ENCODE measurements around the gene TWSG1. TPM values are rescaled to one million over a fixed set of nuclear protein-coding genes. Genes with fewer than 3 reads are reported as not detected.

TWSG1 gene
- total and polyA plus RNA-seq, 10 of the 15 experiments (the other 5 are each of a cell fraction or from before 2014, with no cell fraction given) = 11.1 to 45.1 (median 27.7) TPM

DNA sequence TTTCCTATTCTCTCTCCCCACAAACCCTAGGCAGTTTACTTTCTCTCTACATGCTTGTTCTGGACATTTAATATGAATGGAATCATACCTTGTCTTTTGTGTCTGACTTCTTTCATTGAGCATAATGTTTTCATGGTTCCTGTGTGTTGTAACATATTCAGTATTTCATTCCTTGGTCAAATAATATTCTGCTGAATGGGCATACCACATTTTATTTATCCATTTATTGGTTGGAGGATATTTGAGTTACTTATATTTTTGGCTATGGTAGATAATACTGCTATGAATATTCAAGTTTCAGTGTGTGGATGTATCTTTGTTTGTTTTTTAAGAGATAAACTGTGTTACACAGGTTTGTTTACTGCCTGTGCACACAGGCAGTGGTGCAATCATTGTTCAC lies 9.0 kb downstream of the TWSG1 start (continued):
- TF ChIP-seq, protein P1, sequence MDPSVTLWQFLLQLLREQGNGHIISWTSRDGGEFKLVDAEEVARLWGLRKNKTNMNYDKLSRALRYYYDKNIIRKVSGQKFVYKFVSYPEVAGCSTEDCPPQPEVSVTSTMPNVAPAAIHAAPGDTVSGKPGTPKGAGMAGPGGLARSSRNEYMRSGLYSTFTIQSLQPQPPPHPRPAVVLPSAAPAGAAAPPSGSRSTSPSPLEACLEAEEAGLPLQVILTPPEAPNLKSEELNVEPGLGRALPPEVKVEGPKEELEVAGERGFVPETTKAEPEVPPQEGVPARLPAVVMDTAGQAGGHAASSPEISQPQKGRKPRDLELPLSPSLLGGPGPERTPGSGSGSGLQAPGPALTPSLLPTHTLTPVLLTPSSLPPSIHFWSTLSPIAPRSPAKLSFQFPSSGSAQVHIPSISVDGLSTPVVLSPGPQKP (IDR thresholded peaks at IDR 0.05; ENCODE audit: low read depth, low read length) = no peak
- TF ChIP-seq KAT2A (conservative IDR thresholded peaks at IDR 0.05; ENCODE audit: control insufficient read depth, low read depth, low read length) = no peak

DNA sequence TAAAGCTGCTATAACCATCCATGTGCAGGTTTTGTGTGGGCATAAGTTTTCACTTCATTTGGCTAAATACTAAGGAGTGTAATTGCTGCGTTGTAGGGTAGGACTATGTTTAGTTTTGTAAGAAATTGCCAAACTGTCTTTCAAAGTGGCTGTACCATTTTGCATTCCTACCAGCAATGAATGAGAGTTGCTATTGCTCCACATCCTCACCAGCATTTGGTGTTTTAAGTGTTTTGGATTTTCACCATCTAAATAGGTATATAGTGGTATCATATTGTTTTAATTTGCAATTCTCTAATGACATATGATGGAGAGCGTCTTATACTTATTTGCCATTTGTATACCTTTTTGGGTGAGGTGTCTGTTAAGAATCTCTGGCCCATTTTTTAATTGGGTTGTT lies 12.2 kb downstream of the TWSG1 start:
- no peak overlapping the region for H3K9ac ChIP-seq (ENCODE audit: control insufficient read depth, insufficient read depth, low read length)
- POLR2A ChIA-PET = interaction anchor here (1.1 kb wide), 1 partner anchor 13 kb away, joined by 6 read pairs; the partner anchor contains the start of gene TWSG1
- ATAC-seq (no peak), DNase-seq (ENCODE audit: low read depth, low spot score) (no peak), FAIRE-seq (no peak)
- WGBS (ENCODE audit: insufficient coverage, insufficient replicate concordance, low lambda C conversion rate, missing lambda C conversion rate) = 95% methylated on average over 2 of the region's 2 CpGs
- TF ChIP-seq TBL1XR1 (IDR thresholded peaks at IDR 0.05; ENCODE audit: low read depth, low read length) (no peak), SPI1 (IDR thresholded peaks at IDR 0.05; ENCODE audit: borderline replicate concordance, insufficient read depth, low read depth, low read length) (no peak), EZH2 (IDR thresholded peaks at IDR 0.05; ENCODE audit: borderline replicate concordance, control insufficient read depth, low read depth, low read length) (no peak), SUZ12 (IDR thresholded peaks at IDR 0.05; ENCODE audit: unreplicated experiment) (no peak), IKZF1 (conservative IDR thresholded peaks at IDR 0.05) (no peak), NR2C2 (IDR thresholded peaks at IDR 0.05; ENCODE audit: borderline replicate concordance, control insufficient read depth, insufficient read length, low read depth) (no peak)
- TF ChIP-seq, protein P2, sequence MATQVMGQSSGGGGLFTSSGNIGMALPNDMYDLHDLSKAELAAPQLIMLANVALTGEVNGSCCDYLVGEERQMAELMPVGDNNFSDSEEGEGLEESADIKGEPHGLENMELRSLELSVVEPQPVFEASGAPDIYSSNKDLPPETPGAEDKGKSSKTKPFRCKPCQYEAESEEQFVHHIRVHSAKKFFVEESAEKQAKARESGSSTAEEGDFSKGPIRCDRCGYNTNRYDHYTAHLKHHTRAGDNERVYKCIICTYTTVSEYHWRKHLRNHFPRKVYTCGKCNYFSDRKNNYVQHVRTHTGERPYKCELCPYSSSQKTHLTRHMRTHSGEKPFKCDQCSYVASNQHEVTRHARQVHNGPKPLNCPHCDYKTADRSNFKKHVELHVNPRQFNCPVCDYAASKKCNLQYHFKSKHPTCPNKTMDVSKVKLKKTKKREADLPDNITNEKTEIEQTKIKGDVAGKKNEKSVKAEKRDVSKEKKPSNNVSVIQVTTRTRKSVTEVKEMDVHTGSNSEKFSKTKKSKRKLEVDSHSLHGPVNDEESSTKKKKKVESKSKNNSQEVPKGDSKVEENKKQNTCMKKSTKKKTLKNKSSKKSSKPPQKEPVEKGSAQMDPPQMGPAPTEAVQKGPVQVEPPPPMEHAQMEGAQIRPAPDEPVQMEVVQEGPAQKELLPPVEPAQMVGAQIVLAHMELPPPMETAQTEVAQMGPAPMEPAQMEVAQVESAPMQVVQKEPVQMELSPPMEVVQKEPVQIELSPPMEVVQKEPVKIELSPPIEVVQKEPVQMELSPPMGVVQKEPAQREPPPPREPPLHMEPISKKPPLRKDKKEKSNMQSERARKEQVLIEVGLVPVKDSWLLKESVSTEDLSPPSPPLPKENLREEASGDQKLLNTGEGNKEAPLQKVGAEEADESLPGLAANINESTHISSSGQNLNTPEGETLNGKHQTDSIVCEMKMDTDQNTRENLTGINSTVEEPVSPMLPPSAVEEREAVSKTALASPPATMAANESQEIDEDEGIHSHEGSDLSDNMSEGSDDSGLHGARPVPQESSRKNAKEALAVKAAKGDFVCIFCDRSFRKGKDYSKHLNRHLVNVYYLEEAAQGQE (IDR thresholded peaks at IDR 0.05; ENCODE audit: low read depth, low read length) = no peak
- TF ChIP-seq, protein P3, sequence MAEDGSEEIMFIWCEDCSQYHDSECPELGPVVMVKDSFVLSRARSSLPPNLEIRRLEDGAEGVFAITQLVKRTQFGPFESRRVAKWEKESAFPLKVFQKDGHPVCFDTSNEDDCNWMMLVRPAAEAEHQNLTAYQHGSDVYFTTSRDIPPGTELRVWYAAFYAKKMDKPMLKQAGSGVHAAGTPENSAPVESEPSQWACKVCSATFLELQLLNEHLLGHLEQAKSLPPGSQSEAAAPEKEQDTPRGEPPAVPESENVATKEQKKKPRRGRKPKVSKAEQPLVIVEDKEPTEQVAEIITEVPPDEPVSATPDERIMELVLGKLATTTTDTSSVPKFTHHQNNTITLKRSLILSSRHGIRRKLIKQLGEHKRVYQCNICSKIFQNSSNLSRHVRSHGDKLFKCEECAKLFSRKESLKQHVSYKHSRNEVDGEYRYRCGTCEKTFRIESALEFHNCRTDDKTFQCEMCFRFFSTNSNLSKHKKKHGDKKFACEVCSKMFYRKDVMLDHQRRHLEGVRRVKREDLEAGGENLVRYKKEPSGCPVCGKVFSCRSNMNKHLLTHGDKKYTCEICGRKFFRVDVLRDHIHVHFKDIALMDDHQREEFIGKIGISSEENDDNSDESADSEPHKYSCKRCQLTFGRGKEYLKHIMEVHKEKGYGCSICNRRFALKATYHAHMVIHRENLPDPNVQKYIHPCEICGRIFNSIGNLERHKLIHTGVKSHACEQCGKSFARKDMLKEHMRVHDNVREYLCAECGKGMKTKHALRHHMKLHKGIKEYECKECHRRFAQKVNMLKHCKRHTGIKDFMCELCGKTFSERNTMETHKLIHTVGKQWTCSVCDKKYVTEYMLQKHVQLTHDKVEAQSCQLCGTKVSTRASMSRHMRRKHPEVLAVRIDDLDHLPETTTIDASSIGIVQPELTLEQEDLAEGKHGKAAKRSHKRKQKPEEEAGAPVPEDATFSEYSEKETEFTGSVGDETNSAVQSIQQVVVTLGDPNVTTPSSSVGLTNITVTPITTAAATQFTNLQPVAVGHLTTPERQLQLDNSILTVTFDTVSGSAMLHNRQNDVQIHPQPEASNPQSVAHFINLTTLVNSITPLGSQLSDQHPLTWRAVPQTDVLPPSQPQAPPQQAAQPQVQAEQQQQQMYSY (CRISPR knock-in tag; IDR thresholded peaks at IDR 0.05) = no peak
- peaks cover 11% of the 10 kb centered on the region for H3K4me1 ChIP-seq (ENCODE audit: control insufficient read depth, insufficient read depth, low read length)
- peaks cover 7% of the 10 kb centered on the region; the same call in 2 of the 3 replicates for H3K9me3 ChIP-seq (replicated peaks; ENCODE audit: control insufficient read depth, insufficient read depth, low read length)
- no peak overlapping the region for H3K4me2 ChIP-seq (ENCODE audit: control insufficient read depth, insufficient read depth)
- intact Hi-C loops (cut with micrococcal nuclease; ENCODE audit: unreplicated experiment) = no loop called here
- RAD21 ChIA-PET (ENCODE audit: unreplicated experiment) = interaction anchor here (1.0 to 2.7 kb wide), 2 partner anchors 9 to 746 kb away, joined by 3 to 15 read pairs; no protein-coding TSS in a partner anchor
- no TSS peak for BruUV-seq (replicated peaks)
- H3K79me2 ChIP-seq (ENCODE audit: control insufficient read depth, insufficient read depth, low read length) = peaks cover 46% of the 10 kb centered on the region
- H3K36me3 ChIP-seq (ENCODE audit: control insufficient read depth in 2 of 2, insufficient read depth in 2 of 2, low read length in 1 of 2) = peaks cover 0 to 7% of the 10 kb centered on the region in 2 experiments; a peak in 1 of 4 replicates
- SMC1A ChIA-PET (ENCODE audit: uncharacterized antibody, unreplicated experiment) = interaction anchor here (1.4 to 7.2 kb wide), 3 partner anchors 7 to 273 kb away, joined by 3 to 63 read pairs (median 3); no protein-coding TSS in a partner anchor
- CTCF ChIA-PET = interaction anchor here (0.6 to 1.3 kb wide), 2 partner anchors 7 to 57 kb away, joined by 3 to 4 read pairs; no protein-coding TSS in a partner anchor
- in situ Hi-C loops (cut with MboI) = no loop called here
- no peak overlapping the region for H3K27ac ChIP-seq (ENCODE audit: control insufficient read depth, insufficient read depth)
- H3K4me3 ChIP-seq = 0 out of 2 replicates have a peak overlapping the region, but pooled peaks have one; percentile 5
- H2AFZ ChIP-seq (ENCODE audit: control insufficient read depth, low read depth, low read length) = no peak overlapping the region
- H4K20me1 ChIP-seq (ENCODE audit: control insufficient read depth, insufficient read depth) = no peaks in the 10 kb centered on the region
- no peaks in the 10 kb centered on the region for H3K27me3 ChIP-seq (replicated peaks in 1 of 2; ENCODE audit: control insufficient read depth in 2 of 2, insufficient read depth in 2 of 2, low read length in 1 of 2)
